ENCODE results near the gene OTULINL. TPM values are rescaled to one million over a fixed set of nuclear protein-coding genes. Genes with fewer than 3 reads are reported as not detected.

The OTULINL gene
- total and polyA plus RNA-seq, 2 of the 8 experiments (the other 6 are each of a cell fraction or from before 2014, with no cell fraction given) = 3.1 to 8.3 TPM

GRCh38 chr5:14600846-14601245, 19.3 kb downstream of the OTULINL start:
- H2BK5ac ChIP-seq (ENCODE audit: low read depth, low read length) = no peak overlapping the region
- no peak for TF ChIP-seq BRCA1 (IDR thresholded peaks at IDR 0.05; ENCODE audit: low read depth, low read length)
- TF ChIP-seq ZNF274 (IDR thresholded peaks at IDR 0.05; ENCODE audit: borderline replicate concordance, extremely low read depth, low read length) = no peak
- TF ChIP-seq CREB1 (IDR thresholded peaks at IDR 0.05) = no peak
- no peak for TF ChIP-seq MAFK (IDR thresholded peaks at IDR 0.05; ENCODE audit: low read depth, low read length)
- TF ChIP-seq CHD2 (IDR thresholded peaks at IDR 0.05; ENCODE audit: low read length) = no peak
- no peak for DNase-seq (ENCODE audit: low read depth in 1 of 2, low spot score in 2 of 2)
- no peak overlapping the region for H4K91ac ChIP-seq (replicated peaks; ENCODE audit: insufficient read length, low read length)
- H3K27ac ChIP-seq (ENCODE audit: low read depth, low read length) = no peak overlapping the region
- H3K4me1 ChIP-seq (replicated peaks in 1 of 4; ENCODE audit: control insufficient read depth in 3 of 4, insufficient read depth in 4 of 4, low read length in 3 of 4) = no peaks in the 10 kb centered on the region
- H3K36me3 ChIP-seq (ENCODE audit: control insufficient read depth in 2 of 4, insufficient read depth in 4 of 4, low read length in 3 of 4) = no peaks in the 10 kb centered on the region
- no peaks in the 10 kb centered on the region for H4K20me1 ChIP-seq (replicated peaks in 1 of 2; ENCODE audit: control insufficient read depth in 1 of 2, insufficient read depth in 2 of 2, low read length in 2 of 2)
- H3K23ac ChIP-seq (ENCODE audit: insufficient read length) = no peak overlapping the region
- H3K9ac ChIP-seq (replicated peaks in 1 of 4; ENCODE audit: extremely low read depth in 1 of 4, low read depth in 3 of 4, low read length in 3 of 4) = no peak overlapping the region
- H4K8ac ChIP-seq (ENCODE audit: extremely low read depth, insufficient read depth, low read length) = no peak overlapping the region
- no peak overlapping the region for H4K5ac ChIP-seq (ENCODE audit: insufficient read length, low read depth, low read length)
- H2BK20ac ChIP-seq (ENCODE audit: low read length) = no peak overlapping the region
- ChIA-PET POLR2A (ENCODE audit: partially characterized antibody) (no interaction called here), CTCF (ENCODE audit: partially characterized antibody) (no interaction called here)
- no peak for FAIRE-seq
- no peak overlapping the region for H2BK15ac ChIP-seq (ENCODE audit: low read length)
- H2AFZ ChIP-seq (ENCODE audit: low read length) = no peak overlapping the region
- H3K4ac ChIP-seq (replicated peaks; ENCODE audit: insufficient read length, low read depth, low read length) = no peak overlapping the region
- H3K4me3 ChIP-seq (ENCODE audit: extremely low read depth in 1 of 4, insufficient read depth in 2 of 4, low read depth in 3 of 4, low read length in 4 of 4) = no peak overlapping the region
- no peaks in the 10 kb centered on the region for H3K79me1 ChIP-seq (ENCODE audit: low read depth, low read length)
- H3K18ac ChIP-seq (ENCODE audit: extremely low read depth, low read length) = no peak overlapping the region
- 100% methylated on average over 1 of the region's 1 CpG; no CpG with 5 or more reads in 1 of the 2 experiments for WGBS, 2 experiments (ENCODE audit: extremely low coverage in 1 of 2, insufficient coverage in 1 of 2, insufficient read length in 1 of 2, insufficient replicate concordance in 2 of 2, low coverage in 1 of 2, low lambda C conversion rate in 2 of 2, missing lambda C conversion rate in 1 of 2)
- no peak overlapping the region for H3K4me2 ChIP-seq (ENCODE audit: insufficient read depth in 1 of 2, low read depth in 2 of 2, low read length in 2 of 2)
- no peak overlapping the region for H2BK12ac ChIP-seq (ENCODE audit: low read depth, low read length)
- no peaks in the 10 kb centered on the region for H3K9me3 ChIP-seq (ENCODE audit: insufficient read depth in 2 of 2, low read depth in 1 of 2, low read length in 1 of 2)
- H3K14ac ChIP-seq (ENCODE audit: insufficient read length) = no peak overlapping the region
- no peak overlapping the region for H2BK120ac ChIP-seq (replicated peaks; ENCODE audit: low read depth, low read length)
- H3K27me3 ChIP-seq (replicated peaks in 1 of 4; ENCODE audit: control insufficient read depth in 3 of 4, extremely low read depth in 1 of 4, insufficient read depth in 3 of 4, low read length in 3 of 4) = no peaks in the 10 kb centered on the region
- H3K79me2 ChIP-seq (ENCODE audit: control insufficient read depth in 1 of 2, insufficient read depth in 2 of 2, low read length in 2 of 2) = no peaks in the 10 kb centered on the region
- H2AK5ac ChIP-seq (ENCODE audit: low read depth, low read length) = no peak overlapping the region
- H3K23me2 ChIP-seq (ENCODE audit: low read depth, low read length) = no peaks in the 10 kb centered on the region
- no peak overlapping the region for H3K56ac ChIP-seq (replicated peaks; ENCODE audit: insufficient read length, low read depth, low read length)

Data from H1 (cell line).